ENCODE data around the gene FHIT.
A peak's percentile ranks its signal among the peaks of the same experiment; 100 is the strongest.

FHIT gene

GRCh38 chr3:60065227-60065868 lies 1185.9 kb downstream of the FHIT start:
- DNase-seq = no peak

- DNase-seq = peak; percentile 3
These were observed 1186.8 kb downstream of the FHIT start for GRCh38 chr3:60064210-60065178.

- DNase-seq = peak; percentile 19
These were observed 1194.8 kb downstream of the FHIT start for GRCh38 chr3:60056404-60056803.

- no peak for DNase-seq
These were observed 1195.5 kb downstream of the FHIT start for GRCh38 chr3:60055765-60056164.

- DNase-seq = no peak
These were observed 1197.6 kb downstream of the FHIT start for GRCh38 chr3:60053526-60054265.

- no peak for DNase-seq
These were observed 1202.8 kb downstream of the FHIT start for GRCh38 chr3:60048447-60048848.

GRCh38 chr3:60047426-60048200 lies 1203.6 kb downstream of the FHIT start:
- DNase-seq = no peak

- DNase-seq = no peak
These were observed 1205.0 kb downstream of the FHIT start for GRCh38 chr3:60046210-60046609.

- DNase-seq = no peak
These were observed 1205.6 kb downstream of the FHIT start for GRCh38 chr3:60045686-60046085.

- no peak for DNase-seq
These were observed 1214.4 kb downstream of the FHIT start for GRCh38 chr3:60036803-60037202.

GRCh38 chr3:60033901-60034453 lies 1217.3 kb downstream of the FHIT start:
- DNase-seq = no peak

GRCh38 chr3:60030982-60031381 lies 1220.3 kb downstream of the FHIT start:
- no peak for DNase-seq

- no peak for DNase-seq
These were observed 1223.0 kb downstream of the FHIT start for GRCh38 chr3:60028233-60028632.

GRCh38 chr3:60027335-60027734 lies 1223.9 kb downstream of the FHIT start:
- no peak for DNase-seq

- DNase-seq = no peak
These were observed 1225.9 kb downstream of the FHIT start for GRCh38 chr3:60025096-60026050.

GRCh38 chr3:60024400-60024799 lies 1226.9 kb downstream of the FHIT start:
- no peak for DNase-seq

- DNase-seq = no peak
These were observed 1228.1 kb downstream of the FHIT start for GRCh38 chr3:60023189-60023588.

GRCh38 chr3:60017631-60018030 lies 1233.6 kb downstream of the FHIT start:
- no peak for DNase-seq

GRCh38 chr3:60015032-60015705 lies 1236.1 kb downstream of the FHIT start:
- no peak for DNase-seq

GRCh38 chr3:60013241-60013640 lies 1238.0 kb downstream of the FHIT start:
- no peak for DNase-seq

Data from hematopoietic multipotent progenitor cell treated with erythropoietin and hydrocortisone succinate and interleukin-3 and kit ligand, for 8 days (in vitro differentiated cells).